ENCODE measurements around the gene HPS1. TPM values are rescaled to one million over a fixed set of nuclear protein-coding genes. Genes with fewer than 3 reads are reported as not detected.

HPS1 gene
- total and polyA plus RNA-seq, 2 donors (not counting 3 experiments of a cell fraction or from before 2014, with no cell fraction given) = 60.7 to 67.5 TPM

DNA sequence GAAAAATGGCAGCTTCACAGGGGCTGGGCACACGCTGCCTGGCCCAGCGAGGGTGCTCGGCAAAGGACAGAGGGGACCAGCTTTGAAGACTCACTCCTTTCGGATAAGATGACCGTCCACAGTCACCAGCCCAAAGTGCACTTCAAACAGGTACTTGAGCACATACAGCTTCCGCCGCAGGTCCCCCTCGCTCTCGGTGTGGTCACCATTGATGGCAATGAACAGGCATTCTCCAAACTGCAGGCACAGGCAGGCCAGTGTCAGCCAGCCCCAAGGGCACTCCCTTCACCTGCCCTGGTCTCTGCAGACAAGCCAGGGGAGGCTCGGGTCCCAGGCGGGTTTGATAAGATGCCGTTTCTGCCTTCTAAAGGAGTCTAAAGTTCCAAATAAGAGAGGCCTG is 11.6 kb downstream of the HPS1 start:
- Histone ChIP-seq H3K9me1 (replicated peaks; ENCODE audit: control insufficient read depth, extremely low read depth, insufficient read depth, low read length) (no peaks in the 10 kb centered on the region), H3K27ac (ENCODE audit: insufficient read depth, low read depth, low read length) (peak overlapping the region; percentile 74), H3K36me3 (ENCODE audit: control insufficient read depth in 2 of 2, extremely low read depth in 1 of 2, insufficient read depth in 2 of 2, low read length in 2 of 2) (peaks cover 21 to 30% of the 10 kb centered on the region in 2 experiments), H3K9me3 (replicated peaks; ENCODE audit: control insufficient read depth, insufficient read depth, low read length) (no peaks in the 10 kb centered on the region), H3K79me2 (ENCODE audit: control insufficient read depth, insufficient read depth, low read length) (no peaks in the 10 kb centered on the region), H3K4me3 (replicated peaks in 1 of 3; ENCODE audit: insufficient read depth in 1 of 3, low read depth in 1 of 3, low read length in 3 of 3) (no peak overlapping the region), H4K20me1 (replicated peaks; ENCODE audit: control insufficient read depth, extremely low read depth, insufficient read depth, low read length) (no peaks in the 10 kb centered on the region), H3K27me3 (ENCODE audit: control insufficient read depth in 2 of 2, insufficient read depth in 2 of 2, low read length in 2 of 2) (no peaks in the 10 kb centered on the region), H2AFZ (ENCODE audit: low read depth, low read length) (no peak overlapping the region), H3K4me2 (ENCODE audit: insufficient read depth, low read length) (no peak overlapping the region), H3K9ac (replicated peaks; ENCODE audit: extremely low read depth, insufficient read depth, low read length) (peak overlapping the region; percentile 38), H3K4me1 (ENCODE audit: control insufficient read depth, extremely low read depth, insufficient read depth, low read length) (peaks cover 13% of the 10 kb centered on the region)
- no TSS peak for BruUV-seq (replicated peaks)
- POLR2A ChIA-PET = no interaction called here
- DNase-seq (ENCODE audit: low read depth, low spot score) (no peak), FAIRE-seq (no peak)
- TF ChIP-seq CTCF (IDR thresholded peaks at IDR 0.05; ENCODE audit: extremely low read depth in 1 of 2, insufficient read depth in 1 of 2, low read depth in 1 of 2, low read length in 2 of 2) = no peak
- no peak for TF ChIP-seq JUN (IDR thresholded peaks at IDR 0.05; ENCODE audit: borderline replicate concordance, insufficient read depth, insufficient read length, low read depth)
- no peak for TF ChIP-seq EZH2 (IDR thresholded peaks at IDR 0.05; ENCODE audit: borderline replicate concordance, low read depth, low read length, severe bottlenecking)
- TF ChIP-seq MYC (IDR thresholded peaks at IDR 0.05; ENCODE audit: low read depth, low read length) = no peak
- TF ChIP-seq GATA2 (IDR thresholded peaks at IDR 0.05; ENCODE audit: insufficient read depth, insufficient read length, low read depth, low read length) = no peak
- TF ChIP-seq POLR2A (IDR thresholded peaks at IDR 0.05; ENCODE audit: low read depth, low read length) = no peak
- dilution Hi-C loops (cut with MboI; ENCODE audit: extremely low pct_ligation_motif_present, low sequenced_read_pairs) (no loop called here), intact Hi-C loops (cut with micrococcal nuclease) (no loop called here)
- CTCF ChIA-PET = interaction anchor here (1.3 to 3.7 kb wide), 3 partner anchors 10 to 812 kb away, joined by 3 to 25 read pairs (median 19); no protein-coding TSS in a partner anchor

Measured in endothelial cell of umbilical vein (primary cell).